ENCODE measurements around the gene CYSRT1. TPM values are rescaled to one million over a fixed set of nuclear protein-coding genes. Genes with fewer than 3 reads are reported as not detected.
"Not testable (repeated sequence)": the region's sequence is repeated elsewhere in the genome, so short reads cannot be mapped to it uniquely, and the experiment has no call there.

CYSRT1 gene
- total RNA-seq, 1 donor from 2014 or later, result 3.9 TPM

DNA sequence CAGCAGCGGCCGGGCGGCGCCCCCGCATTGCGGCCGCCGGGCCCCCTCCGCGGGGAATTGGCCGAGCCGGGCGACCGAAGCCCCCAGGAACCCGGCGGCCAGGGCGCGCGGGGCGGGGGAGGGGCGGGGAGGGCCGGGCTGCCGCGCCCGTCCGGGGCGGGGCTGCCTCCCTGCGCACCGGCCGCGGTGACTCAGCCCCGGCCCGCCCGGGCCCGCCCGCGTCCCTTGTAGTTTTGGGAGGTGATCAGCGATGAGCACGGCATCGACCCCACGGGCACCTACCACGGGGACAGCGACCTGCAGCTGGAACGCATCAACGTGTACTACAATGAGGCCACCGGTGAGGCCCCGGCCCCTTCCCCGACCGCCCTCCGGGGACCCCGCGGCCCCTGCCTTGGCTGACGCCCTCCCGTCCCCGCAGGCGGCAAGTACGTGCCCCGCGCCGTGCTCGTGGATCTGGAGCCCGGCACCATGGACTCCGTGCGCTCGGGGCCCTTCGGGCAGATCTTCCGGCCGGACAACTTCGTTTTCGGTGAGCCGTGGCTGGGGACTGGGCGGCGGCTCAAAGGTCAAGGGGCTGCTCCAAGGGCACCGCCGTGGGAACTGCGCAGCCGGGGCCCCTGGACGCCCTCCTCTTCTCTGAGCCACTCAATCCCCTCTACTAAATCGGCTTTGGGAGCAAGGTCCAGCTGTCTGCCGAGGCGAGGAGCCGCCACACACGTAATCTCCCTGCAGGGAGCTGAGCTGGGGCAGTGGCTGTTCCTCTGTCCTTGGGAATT is 16.7 kb downstream of the CYSRT1 start:
- no peak for FAIRE-seq
- Histone ChIP-seq H3K36me3 (ENCODE audit: control insufficient read depth, insufficient read depth, low read length) (peaks cover 16% of the 10 kb centered on the region), H3K27me3 (ENCODE audit: control insufficient read depth, insufficient read depth, low read length) (no peaks in the 10 kb centered on the region), H3K4me3 (ENCODE audit: low read depth, low read length) (peak overlapping the region; percentile 90)
- peak; percentile 39 for DNase-seq (ENCODE audit: low read depth)
- TF ChIP-seq, protein P1, sequence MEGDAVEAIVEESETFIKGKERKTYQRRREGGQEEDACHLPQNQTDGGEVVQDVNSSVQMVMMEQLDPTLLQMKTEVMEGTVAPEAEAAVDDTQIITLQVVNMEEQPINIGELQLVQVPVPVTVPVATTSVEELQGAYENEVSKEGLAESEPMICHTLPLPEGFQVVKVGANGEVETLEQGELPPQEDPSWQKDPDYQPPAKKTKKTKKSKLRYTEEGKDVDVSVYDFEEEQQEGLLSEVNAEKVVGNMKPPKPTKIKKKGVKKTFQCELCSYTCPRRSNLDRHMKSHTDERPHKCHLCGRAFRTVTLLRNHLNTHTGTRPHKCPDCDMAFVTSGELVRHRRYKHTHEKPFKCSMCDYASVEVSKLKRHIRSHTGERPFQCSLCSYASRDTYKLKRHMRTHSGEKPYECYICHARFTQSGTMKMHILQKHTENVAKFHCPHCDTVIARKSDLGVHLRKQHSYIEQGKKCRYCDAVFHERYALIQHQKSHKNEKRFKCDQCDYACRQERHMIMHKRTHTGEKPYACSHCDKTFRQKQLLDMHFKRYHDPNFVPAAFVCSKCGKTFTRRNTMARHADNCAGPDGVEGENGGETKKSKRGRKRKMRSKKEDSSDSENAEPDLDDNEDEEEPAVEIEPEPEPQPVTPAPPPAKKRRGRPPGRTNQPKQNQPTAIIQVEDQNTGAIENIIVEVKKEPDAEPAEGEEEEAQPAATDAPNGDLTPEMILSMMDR (IDR thresholded peaks at IDR 0.05; ENCODE audit: insufficient read depth, low read length, severe bottlenecking), result no peak

DNA sequence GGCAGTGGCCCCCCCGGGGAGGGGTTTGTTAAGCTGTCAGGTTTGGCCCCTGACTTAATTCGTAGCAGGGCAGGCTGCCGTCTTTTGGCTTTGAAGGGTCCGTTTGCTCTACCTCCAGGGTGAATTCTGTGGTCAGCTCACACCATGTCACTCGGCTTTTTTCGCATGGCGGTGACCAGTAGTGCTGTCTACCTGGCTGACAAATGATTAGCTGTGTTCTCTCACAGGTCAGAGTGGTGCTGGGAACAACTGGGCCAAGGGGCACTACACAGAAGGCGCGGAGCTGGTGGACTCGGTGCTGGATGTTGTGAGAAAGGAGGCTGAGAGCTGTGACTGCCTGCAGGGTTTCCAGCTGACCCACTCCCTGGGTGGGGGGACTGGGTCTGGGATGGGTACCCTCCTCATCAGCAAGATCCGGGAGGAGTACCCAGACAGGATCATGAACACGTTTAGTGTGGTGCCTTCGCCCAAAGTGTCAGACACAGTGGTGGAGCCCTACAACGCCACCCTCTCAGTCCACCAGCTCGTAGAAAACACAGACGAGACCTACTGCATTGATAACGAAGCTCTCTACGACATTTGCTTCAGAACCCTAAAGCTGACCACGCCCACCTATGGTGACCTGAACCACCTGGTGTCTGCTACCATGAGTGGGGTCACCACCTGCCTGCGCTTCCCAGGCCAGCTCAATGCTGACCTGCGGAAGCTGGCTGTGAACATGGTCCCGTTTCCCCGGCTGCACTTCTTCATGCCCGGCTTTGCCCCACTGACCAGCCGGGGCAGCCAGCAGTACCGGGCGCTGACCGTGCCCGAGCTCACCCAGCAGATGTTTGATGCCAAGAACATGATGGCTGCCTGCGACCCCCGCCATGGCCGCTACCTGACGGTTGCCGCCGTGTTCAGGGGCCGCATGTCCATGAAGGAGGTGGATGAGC is 17.6 kb downstream of the CYSRT1 start:
- Histone ChIP-seq H3K27me3 (ENCODE audit: control insufficient read depth, insufficient read depth, low read length) (no peaks in the 10 kb centered on the region), H3K36me3 (ENCODE audit: control insufficient read depth, insufficient read depth, low read length) (peaks cover 16% of the 10 kb centered on the region), H3K4me3 (ENCODE audit: low read depth, low read length) (peak overlapping the region; percentile 90)
- TF ChIP-seq, protein P1 (IDR thresholded peaks at IDR 0.05; ENCODE audit: insufficient read depth, low read length, severe bottlenecking), result no peak
- no peak for DNase-seq (ENCODE audit: low read depth)
- peak; percentile 28 for FAIRE-seq

DNA sequence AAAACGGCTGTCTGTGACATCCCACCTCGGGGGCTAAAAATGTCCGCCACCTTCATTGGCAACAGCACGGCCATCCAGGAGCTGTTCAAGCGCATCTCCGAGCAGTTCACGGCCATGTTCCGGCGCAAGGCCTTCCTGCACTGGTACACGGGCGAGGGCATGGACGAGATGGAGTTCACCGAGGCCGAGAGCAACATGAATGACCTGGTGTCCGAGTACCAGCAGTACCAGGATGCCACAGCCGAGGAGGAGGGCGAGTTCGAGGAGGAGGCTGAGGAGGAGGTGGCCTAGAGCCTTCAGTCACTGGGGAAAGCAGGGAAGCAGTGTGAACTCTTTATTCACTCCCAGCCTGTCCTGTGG is 18.3 kb downstream of the CYSRT1 start:
- not testable (repeated sequence) for H3K4me3 ChIP-seq (ENCODE audit: low read depth, low read length); DNase-seq (ENCODE audit: low read depth); H3K27me3 ChIP-seq (ENCODE audit: control insufficient read depth, insufficient read depth, low read length)
- FAIRE-seq, result peak; percentile 83
- peaks cover 16% of the 10 kb centered on the region for H3K36me3 ChIP-seq (ENCODE audit: control insufficient read depth, insufficient read depth, low read length)

DNA sequence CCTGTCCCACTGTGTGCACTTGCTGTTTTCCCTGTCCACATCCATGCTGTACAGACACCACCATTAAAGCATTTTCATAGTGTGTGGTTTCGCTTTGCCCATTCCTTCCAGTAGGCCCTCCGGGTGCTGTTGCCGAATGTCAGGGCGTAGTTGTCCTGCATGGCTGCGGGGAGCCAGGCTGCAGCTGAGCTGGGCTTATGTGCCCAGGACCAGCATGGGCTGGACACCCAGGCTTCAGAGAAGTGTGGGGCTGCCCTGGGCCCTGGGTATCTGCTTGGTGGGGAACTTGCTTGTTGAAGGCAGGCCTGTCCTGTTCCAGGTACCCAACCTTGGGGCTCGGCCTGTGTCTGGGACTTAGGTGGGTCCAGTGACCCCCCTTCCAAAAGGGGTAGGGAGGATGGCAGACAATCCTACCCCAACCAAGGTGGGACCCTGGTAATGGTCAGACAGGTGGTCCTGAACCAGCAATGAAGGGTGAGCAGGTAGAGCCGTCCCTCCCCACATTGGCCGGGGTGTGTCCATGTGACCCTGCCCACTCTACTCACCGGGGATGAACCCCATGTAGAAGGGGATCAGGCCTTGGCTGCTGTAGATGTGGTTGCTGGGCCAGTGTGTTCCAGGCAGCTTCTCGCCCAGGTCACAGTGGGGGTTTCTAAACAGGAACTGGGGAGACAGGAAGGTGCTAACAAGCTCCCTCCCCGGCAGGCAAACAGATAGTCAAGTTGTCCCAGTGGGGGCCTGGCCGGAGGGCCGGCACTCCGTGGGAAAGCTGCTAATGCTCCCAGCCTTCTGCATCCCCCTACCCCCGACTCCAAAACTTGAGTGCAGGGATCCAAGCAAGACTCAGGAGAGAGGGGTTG is 18.9 kb downstream of the CYSRT1 start:
- DNase-seq (ENCODE audit: low read depth), result peak; percentile 29
- FAIRE-seq, result peak; percentile 90
- no peak overlapping the region for H3K4me3 ChIP-seq (ENCODE audit: low read depth, low read length)
- H3K27me3 ChIP-seq (ENCODE audit: control insufficient read depth, insufficient read depth, low read length), result no peaks in the 10 kb centered on the region
- TF ChIP-seq, protein P1 (IDR thresholded peaks at IDR 0.05; ENCODE audit: insufficient read depth, low read length, severe bottlenecking), result no peak
- H3K36me3 ChIP-seq (ENCODE audit: control insufficient read depth, insufficient read depth, low read length), result peaks cover 16% of the 10 kb centered on the region

DNA sequence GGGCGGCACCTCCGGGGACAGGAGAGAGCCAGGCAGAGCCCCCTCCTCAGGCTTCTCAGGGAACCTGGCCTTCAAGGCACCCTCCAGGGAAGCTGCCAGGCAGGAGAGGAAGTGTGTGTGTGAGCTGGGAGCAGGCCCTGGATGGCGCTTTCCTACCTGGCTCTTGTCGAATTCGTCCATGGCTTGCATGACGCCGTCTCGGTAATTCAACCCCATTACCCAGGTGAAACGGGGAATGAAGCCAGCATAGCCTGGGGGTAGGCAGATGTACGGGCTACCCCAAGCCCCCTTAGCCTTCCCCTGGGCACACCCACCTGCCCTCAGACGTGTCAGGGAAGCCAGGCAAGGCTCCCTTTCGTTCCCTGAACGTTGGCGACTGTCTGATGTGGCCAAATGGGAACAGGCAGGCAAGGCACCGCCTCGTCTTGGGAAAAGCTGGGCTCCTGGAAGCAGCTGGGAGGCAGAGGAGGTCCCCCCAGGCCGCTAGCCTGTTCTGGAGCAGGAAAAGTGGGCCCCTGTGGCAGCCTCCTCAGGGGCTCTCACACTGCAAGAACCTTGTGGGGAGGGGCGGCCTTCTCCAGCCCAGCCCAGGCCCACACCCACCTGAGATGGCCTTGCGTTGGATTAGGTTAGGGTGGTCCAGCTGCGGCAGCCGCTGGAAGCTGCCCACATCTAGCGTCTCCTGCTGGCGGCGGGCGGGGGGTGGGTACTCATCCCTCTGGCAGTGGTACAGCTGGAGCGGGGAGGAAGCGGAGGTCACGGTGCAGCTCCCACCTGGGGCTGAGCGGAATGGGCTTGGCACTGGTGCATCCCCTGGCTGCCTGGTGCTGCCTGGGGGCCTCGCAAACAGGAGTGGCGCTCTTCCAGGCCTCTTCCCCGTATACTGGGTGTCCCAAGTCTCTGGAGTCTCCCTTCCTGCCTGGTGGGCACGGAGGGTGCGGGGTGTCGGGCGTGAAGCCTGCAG is 19.8 kb downstream of the CYSRT1 start:
- TF ChIP-seq, protein P1 (IDR thresholded peaks at IDR 0.05; ENCODE audit: insufficient read depth, low read length, severe bottlenecking), result peak; percentile 13
- Histone ChIP-seq H3K36me3 (ENCODE audit: control insufficient read depth, insufficient read depth, low read length) (peaks cover 16% of the 10 kb centered on the region), H3K27me3 (ENCODE audit: control insufficient read depth, insufficient read depth, low read length) (no peaks in the 10 kb centered on the region), H3K4me3 (ENCODE audit: low read depth, low read length) (no peak overlapping the region)
- FAIRE-seq (peak; percentile 50), DNase-seq (ENCODE audit: low read depth) (peak; percentile 38)
